ENCODE data around the gene UBE2J2.
A peak's percentile ranks its signal among the peaks of the same experiment; 100 is the strongest.

UBE2J2 gene

DNA sequence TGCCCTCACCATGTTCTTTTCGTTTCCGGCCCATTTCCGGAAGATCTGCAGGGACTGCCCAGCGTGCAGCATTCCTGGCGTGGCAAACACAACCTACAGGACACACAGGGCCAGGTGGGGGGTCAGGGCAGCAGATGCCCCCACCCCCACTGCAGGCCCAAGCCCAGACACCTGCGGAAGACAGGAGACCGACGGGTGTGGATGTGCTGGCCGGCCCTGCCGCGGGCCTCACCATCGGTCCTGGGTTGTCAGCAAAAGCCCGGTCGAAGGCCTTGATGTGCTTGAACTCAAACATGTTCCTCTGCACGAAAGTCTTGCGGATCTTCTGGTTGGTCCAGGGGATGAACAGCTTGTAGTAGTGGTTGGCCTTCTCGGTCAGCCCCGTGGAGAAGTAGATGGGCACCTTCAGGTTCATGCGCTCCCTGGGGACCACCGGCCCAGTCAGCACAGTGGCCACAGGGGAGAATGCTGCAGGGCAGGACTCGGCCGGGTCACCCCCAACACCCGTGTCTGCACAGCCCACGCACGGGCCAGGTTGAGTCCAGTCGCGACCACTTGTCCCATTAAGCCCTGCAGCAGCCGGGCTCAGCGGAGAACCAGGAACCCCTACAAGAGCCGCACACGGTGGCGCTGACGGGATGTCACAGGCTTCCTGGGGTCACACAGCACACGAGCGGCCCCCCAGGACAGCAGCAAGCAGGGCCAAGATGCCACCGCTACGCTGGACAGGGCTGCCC is 40.0 kb upstream of the UBE2J2 start:
- no peak overlapping the region for H3K27ac ChIP-seq
- TF ChIP-seq CTCF (conservative IDR thresholded peaks at IDR 0.05) = no peak

- H3K27ac ChIP-seq = no peak overlapping the region
- TF ChIP-seq CTCF (conservative IDR thresholded peaks at IDR 0.05) = no peak
Observed at GRCh38 chr1:1312450-1313314, 39.0 kb upstream of the UBE2J2 start.

- H3K27ac ChIP-seq = peak overlapping the region; percentile 96
- TF ChIP-seq CTCF (conservative IDR thresholded peaks at IDR 0.05) = no peak
Observed at GRCh38 chr1:1311107-1312104, 37.8 kb upstream of the UBE2J2 start.

DNA sequence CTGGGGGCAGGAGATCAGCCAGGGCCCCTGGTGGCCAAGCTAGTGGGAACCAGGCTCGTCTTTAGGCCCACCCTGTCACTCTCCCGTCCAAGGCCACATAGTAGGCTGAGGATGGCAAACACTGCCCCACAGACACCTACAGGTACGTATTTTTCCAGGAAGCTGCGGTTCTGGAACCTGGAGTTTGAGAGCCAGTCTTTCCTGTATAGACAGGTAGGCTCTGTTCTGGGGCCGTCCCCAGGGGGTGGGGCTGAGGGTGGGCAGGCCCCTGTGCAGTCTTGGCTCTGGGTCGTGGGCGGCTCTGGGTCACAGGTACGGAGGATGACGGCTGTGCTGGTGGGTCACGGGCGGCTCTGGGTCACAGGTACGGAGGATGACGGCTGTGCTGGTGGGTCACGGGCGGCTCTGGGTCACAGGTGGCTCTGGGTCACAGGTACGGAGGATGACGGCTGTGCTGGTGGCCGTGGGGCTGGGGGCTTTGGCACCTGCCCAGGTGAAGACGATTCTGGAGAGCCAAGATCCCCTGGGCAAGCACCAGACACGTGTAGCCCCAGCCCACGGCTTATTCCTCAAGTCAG is 36.9 kb upstream of the UBE2J2 start:
- peak overlapping the region; percentile 96 for H3K27ac ChIP-seq
- no peak for TF ChIP-seq CTCF (conservative IDR thresholded peaks at IDR 0.05)

- H3K27ac ChIP-seq = peak overlapping the region; percentile 96
- TF ChIP-seq CTCF (conservative IDR thresholded peaks at IDR 0.05) = no peak
Observed at GRCh38 chr1:1310109-1310385, 36.4 kb upstream of the UBE2J2 start.

- no peak for TF ChIP-seq CTCF (conservative IDR thresholded peaks at IDR 0.05)
- H3K27ac ChIP-seq = peak overlapping the region; percentile 96
Observed at GRCh38 chr1:1309251-1310108, 35.8 kb upstream of the UBE2J2 start.
